Measurements from ENCODE around the gene SGCD.

The SGCD gene

GRCh38 chr5:156471893-156472292, 144.9 kb downstream of the SGCD start:
- no peak for DNase-seq

GRCh38 chr5:156473269-156473908, 146.4 kb downstream of the SGCD start:
- no peak for DNase-seq

- DNase-seq: no peak
Measured at GRCh38 chr5:156474251-156474650, 147.3 kb downstream of the SGCD start.

- DNase-seq: no peak
Measured at GRCh38 chr5:156475182-156476157, 148.5 kb downstream of the SGCD start.

GRCh38 chr5:156476158-156476551, 149.2 kb downstream of the SGCD start:
- DNase-seq: no peak

- DNase-seq: no peak
Measured at GRCh38 chr5:156476678-156477077, 149.7 kb downstream of the SGCD start.

- DNase-seq: no peak
Measured at GRCh38 chr5:156477196-156477595, 150.2 kb downstream of the SGCD start.

- DNase-seq: no peak
Measured at GRCh38 chr5:156479849-156480248, 152.9 kb downstream of the SGCD start.

- no peak for DNase-seq
Measured at GRCh38 chr5:156481741-156482140, 154.8 kb downstream of the SGCD start.

- DNase-seq: no peak
Measured at GRCh38 chr5:156482818-156483217, 155.9 kb downstream of the SGCD start.

- DNase-seq: no peak
Measured at GRCh38 chr5:156486394-156487238, 159.7 kb downstream of the SGCD start.

GRCh38 chr5:156491766-156492165, 164.8 kb downstream of the SGCD start:
- no peak for DNase-seq

GRCh38 chr5:156496291-156496690, 169.3 kb downstream of the SGCD start:
- no peak for DNase-seq

- DNase-seq: no peak
Measured at GRCh38 chr5:156497804-156498208, 170.8 kb downstream of the SGCD start.

- DNase-seq: no peak
Measured at GRCh38 chr5:156498226-156498980, 171.4 kb downstream of the SGCD start.

- no peak for DNase-seq
Measured at GRCh38 chr5:156500755-156501154, 173.8 kb downstream of the SGCD start.

GRCh38 chr5:156505101-156505500, 178.1 kb downstream of the SGCD start:
- DNase-seq: no peak

- no peak for DNase-seq
Measured at GRCh38 chr5:156513123-156513815, 186.3 kb downstream of the SGCD start.

GRCh38 chr5:156515121-156515520, 188.2 kb downstream of the SGCD start:
- no peak for DNase-seq

- no peak for DNase-seq
Measured at GRCh38 chr5:156515803-156516360, 188.9 kb downstream of the SGCD start.

Data from NCI-H1105 treated with DMSO at 0.1 percent for 48 hours (cell line).